ENCODE measurements around the gene SLC9A7. TPM values are rescaled to one million over a fixed set of nuclear protein-coding genes. Genes with fewer than 3 reads are reported as not detected.

Gene SLC9A7
- total RNA-seq, 1 donor = 63.2 TPM

- peak overlapping the region; percentile 60 for H3K4me3 ChIP-seq (ENCODE audit: low read depth, low read length)
- DNase-seq (ENCODE audit: low read depth) = no peak
- TF ChIP-seq, protein P1, sequence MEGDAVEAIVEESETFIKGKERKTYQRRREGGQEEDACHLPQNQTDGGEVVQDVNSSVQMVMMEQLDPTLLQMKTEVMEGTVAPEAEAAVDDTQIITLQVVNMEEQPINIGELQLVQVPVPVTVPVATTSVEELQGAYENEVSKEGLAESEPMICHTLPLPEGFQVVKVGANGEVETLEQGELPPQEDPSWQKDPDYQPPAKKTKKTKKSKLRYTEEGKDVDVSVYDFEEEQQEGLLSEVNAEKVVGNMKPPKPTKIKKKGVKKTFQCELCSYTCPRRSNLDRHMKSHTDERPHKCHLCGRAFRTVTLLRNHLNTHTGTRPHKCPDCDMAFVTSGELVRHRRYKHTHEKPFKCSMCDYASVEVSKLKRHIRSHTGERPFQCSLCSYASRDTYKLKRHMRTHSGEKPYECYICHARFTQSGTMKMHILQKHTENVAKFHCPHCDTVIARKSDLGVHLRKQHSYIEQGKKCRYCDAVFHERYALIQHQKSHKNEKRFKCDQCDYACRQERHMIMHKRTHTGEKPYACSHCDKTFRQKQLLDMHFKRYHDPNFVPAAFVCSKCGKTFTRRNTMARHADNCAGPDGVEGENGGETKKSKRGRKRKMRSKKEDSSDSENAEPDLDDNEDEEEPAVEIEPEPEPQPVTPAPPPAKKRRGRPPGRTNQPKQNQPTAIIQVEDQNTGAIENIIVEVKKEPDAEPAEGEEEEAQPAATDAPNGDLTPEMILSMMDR (IDR thresholded peaks at IDR 0.05; ENCODE audit: insufficient read depth, low read length) = no peak
Observed at GRCh38 chrX:46574774-46575381, 184.0 kb downstream of the SLC9A7 start.

- H3K4me3 ChIP-seq (ENCODE audit: low read depth, low read length) = peak overlapping the region; percentile 60
- no peak for DNase-seq (ENCODE audit: low read depth)
- TF ChIP-seq, protein P1 (IDR thresholded peaks at IDR 0.05; ENCODE audit: insufficient read depth, low read length) = no peak
Observed at GRCh38 chrX:46573892-46574773, 184.8 kb downstream of the SLC9A7 start.

- TF ChIP-seq, protein P1 (IDR thresholded peaks at IDR 0.05; ENCODE audit: insufficient read depth, low read length) = peak; percentile 16
- peak within 1 kb of the TSS; percentile 60 for H3K4me3 ChIP-seq (ENCODE audit: low read depth, low read length)
- DNase-seq (ENCODE audit: low read depth) = no peak
Observed at GRCh38 chrX:46573331-46573891, 185.5 kb downstream of the SLC9A7 start, which contains the start of gene CHST7. TSS of gene CHST7 (plus strand) at chrX:46573765. CDS start at chrX:46573932, 167 bp downstream.

- DNase-seq (ENCODE audit: low read depth) = no peak
Observed at GRCh38 chrX:46572340-46572936, 186.5 kb downstream of the SLC9A7 start.

GRCh38 chrX:46571423-46572339, 187.2 kb downstream of the SLC9A7 start:
- no peak for DNase-seq (ENCODE audit: low read depth)
- H3K4me3 ChIP-seq (ENCODE audit: low read depth, low read length) = no peak overlapping the region
- TF ChIP-seq, protein P1 (IDR thresholded peaks at IDR 0.05; ENCODE audit: insufficient read depth, low read length) = no peak

More at GRCh38 chrX:46572340-46572936, 186.5 kb downstream of the SLC9A7 start:
- no peak overlapping the region for H3K4me3 ChIP-seq (ENCODE audit: low read depth, low read length)
- TF ChIP-seq, protein P1 (IDR thresholded peaks at IDR 0.05; ENCODE audit: insufficient read depth, low read length) = no peak

GRCh38 chrX:46569621-46570020, 189.3 kb downstream of the SLC9A7 start:
- no peak overlapping the region for H3K4me3 ChIP-seq (ENCODE audit: low read depth, low read length)
- no peak for DNase-seq (ENCODE audit: low read depth)
- TF ChIP-seq, protein P1 (IDR thresholded peaks at IDR 0.05; ENCODE audit: insufficient read depth, low read length) = no peak
